OCI-LY3 (cell line): ENCODE results near the gene ADRA2B.
A peak's percentile ranks its signal among the peaks of the same experiment; 100 is the strongest.

ENCODE experiments used
- H2AFZ ChIP-seq: fragments of 200-600, 300-600 bp; shearing (Covaris generic); 2 replicates; pipeline ENCODE4 v1.6.0; 2014; ENCODE audit warnings: antibody characterized with exemption, low read depth, low read length
- H3K27ac ChIP-seq: fragments of 200-600, 300-600 bp; sonication (generic); 2 replicates; pipeline ENCODE4 v1.5.1; 2014; ENCODE audit warnings: mild to moderate bottlenecking, low read length, moderate library complexity, mixed read lengths
- H3K27me3 ChIP-seq: fragments of 200-600, 300-600 bp; sonication (generic); 2 replicates; pipeline ENCODE4 v1.6.1; 2014; ENCODE audit warnings: low read depth, low read length, mixed read lengths
- H3K36me3 ChIP-seq: fragments of 200-600, 300-600 bp; sonication (generic); replicated peaks from 2 replicates; pipeline ENCODE3; 2014; ENCODE audit warnings: low read depth, low read length, mixed read lengths
- H3K4me1 ChIP-seq: fragments of 300-600, 200-600 bp; sonication (generic); 2 replicates; pipeline ENCODE4 v1.6.1; 2014; ENCODE audit warnings: low read length, mixed read lengths
- H3K4me2 ChIP-seq: fragments of 200-600, 300-600 bp; sonication (generic); 2 replicates; pipeline ENCODE4 v1.6.1; 2014; ENCODE audit warnings: low read length, mixed read lengths
- H3K4me3 ChIP-seq: fragments of 300-600, 200-600 bp; sonication (generic); 2 replicates; pipeline ENCODE4 v1.5.1; 2014; ENCODE audit warnings: antibody characterized with exemption, mild to moderate bottlenecking, low read length, moderate library complexity
- H3K79me2 ChIP-seq: fragments of 300-600, 200-600 bp; shearing (Covaris generic); 2 replicates; pipeline ENCODE4 v1.6.1; 2014; ENCODE audit warnings: mild to moderate bottlenecking, low read length, mixed read lengths
- H3K9ac ChIP-seq: fragments of 300-600, 200-600 bp; shearing (Covaris generic); 2 replicates; pipeline ENCODE4 v1.6.0; 2014; ENCODE audit warnings: mild to moderate bottlenecking, low read length, moderate library complexity
- H3K9me3 ChIP-seq: fragments of 200-600, 300-600 bp; shearing (Covaris generic); 2 replicates; pipeline ENCODE4 v1.6.1; 2014; ENCODE audit warnings: low read length, mixed read lengths; ENCODE audit not compliant: insufficient read depth
- H4K20me1 ChIP-seq: fragments of 200-600, 300-600 bp; sonication (generic); 2 replicates; pipeline ENCODE4 v1.6.1; 2016; ENCODE audit warnings: low read length, mixed read lengths; ENCODE audit not compliant: insufficient read depth
- CTCF ChIP-seq: fragments of 200-600, 300-600 bp; sonication (generic); IDR thresholded peaks from 2 replicates; pipeline ENCODE4 v1.5.1; 2014; ENCODE audit warnings: antibody characterized with exemption, low read length, low read depth
- EZH2phosphoT487 ChIP-seq: fragments of 200-600 bp; shearing (Covaris generic); IDR thresholded peaks from 2 replicates; pipeline ENCODE4 v1.6.1; 2018; ENCODE audit warnings: antibody characterized with exemption, mixed run types, low read depth

Gene ADRA2B

DNA sequence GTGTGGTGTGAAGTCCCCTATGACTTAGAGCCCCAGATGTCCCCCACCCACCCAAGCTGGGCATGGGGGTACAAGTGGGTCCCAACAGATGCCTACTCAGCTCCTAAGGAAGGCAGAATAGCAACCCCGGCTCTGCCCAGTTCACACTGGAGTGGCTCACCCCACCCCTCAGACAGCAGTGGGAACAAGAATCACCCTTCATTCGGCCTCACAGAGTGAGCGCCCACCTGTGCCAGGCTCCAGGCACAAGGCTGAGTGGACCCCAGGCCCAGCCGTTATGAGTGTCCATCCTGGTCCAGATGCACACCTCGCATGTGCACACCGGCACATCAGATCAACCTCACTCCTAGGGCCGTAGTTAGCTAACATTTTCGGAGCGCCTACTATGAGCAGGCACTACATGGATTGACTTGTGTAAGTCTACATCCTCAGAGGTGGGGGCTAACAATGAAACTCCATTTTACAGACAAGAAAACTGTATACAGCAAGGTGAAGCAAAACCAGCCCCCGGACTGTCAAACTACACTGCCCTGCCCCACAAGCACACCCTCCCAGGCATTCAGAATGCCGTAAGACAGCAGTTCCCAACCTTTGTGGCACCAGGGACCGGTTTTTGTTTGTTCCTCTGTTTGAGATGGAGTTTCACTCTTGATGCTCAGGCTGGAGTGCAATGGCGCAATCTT lies 24.7 kb upstream of the ADRA2B start:
- Histone ChIP-seq H3K4me1 (peaks cover 36% of the 10 kb centered on the region), H3K4me3 (no peak overlapping the region), H4K20me1 (peaks cover 40% of the 10 kb centered on the region), H3K27ac (no peak overlapping the region), H3K9ac (no peak overlapping the region), H3K79me2 (peaks cover 34% of the 10 kb centered on the region), H3K36me3 (peaks cover 38% of the 10 kb centered on the region), H2AFZ (no peak overlapping the region), H3K27me3 (no peaks in the 10 kb centered on the region), H3K9me3 (no peaks in the 10 kb centered on the region), H3K4me2 (no peak overlapping the region)
- TF ChIP-seq CTCF (no peak), EZH2phosphoT487 (no peak)

DNA sequence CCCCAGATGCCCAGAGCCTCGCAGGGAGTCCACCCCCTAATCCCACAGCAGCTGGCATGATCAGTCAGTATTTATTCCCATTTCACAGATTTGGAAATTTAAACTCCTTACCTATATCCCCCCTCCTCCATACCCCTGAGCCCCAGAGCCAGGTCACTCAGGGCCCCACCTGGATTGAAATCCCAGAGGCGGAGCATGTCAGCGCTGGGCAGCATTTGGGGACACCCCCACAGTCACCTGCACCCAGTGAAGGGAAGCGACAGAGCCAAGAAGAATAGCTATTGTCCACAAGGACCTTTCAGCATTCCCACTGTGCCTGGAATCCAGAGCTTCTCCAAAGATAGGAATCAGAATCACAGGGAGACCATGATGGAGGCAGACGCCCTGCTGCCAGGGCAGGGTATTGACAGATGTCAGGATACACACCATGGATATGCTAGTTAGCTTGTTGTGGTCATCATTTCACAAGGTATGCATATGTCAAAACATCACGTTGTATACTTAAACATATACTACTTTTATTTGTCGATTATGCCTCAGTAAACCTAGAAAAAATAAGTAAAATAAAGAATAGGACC lies 22.9 kb upstream of the ADRA2B start:
- Histone ChIP-seq H3K36me3 (peaks cover 33% of the 10 kb centered on the region), H3K9me3 (no peaks in the 10 kb centered on the region), H3K9ac (peak overlapping the region; percentile 29; the same call in 1 of the 2 replicates), H3K4me2 (peak overlapping the region; percentile 68), H3K4me3 (peak overlapping the region; percentile 39; the same call in 1 of the 2 replicates), H3K27me3 (no peaks in the 10 kb centered on the region), H3K4me1 (peaks cover 31% of the 10 kb centered on the region), H2AFZ (no peak overlapping the region), H4K20me1 (peaks cover 36% of the 10 kb centered on the region), H3K79me2 (peaks cover 23% of the 10 kb centered on the region), H3K27ac (peak overlapping the region; percentile 42)
- no peak for TF ChIP-seq EZH2phosphoT487
- TF ChIP-seq CTCF: no peak

GRCh38 chr2:96138179-96139145 lies 22.1 kb upstream of the ADRA2B start, which contains the start of gene ASTL:
Gene ASTL (minus strand): TSS chr2:96138502. CDS start chr2:96138436, 66 bp downstream.
- peak; percentile 85 for TF ChIP-seq CTCF
- no peak for TF ChIP-seq EZH2phosphoT487
- Histone ChIP-seq H3K79me2 (peaks cover 15% of the 10 kb centered on the region), H3K9ac (peak within 1 kb of the TSS; percentile 29; the same call in 1 of the 2 replicates), H3K9me3 (no peaks in the 10 kb centered on the region), H3K27ac (peak within 1 kb of the TSS; percentile 42), H4K20me1 (peaks cover 28% of the 10 kb centered on the region), H3K4me1 (peaks cover 28% of the 10 kb centered on the region), H3K36me3 (peaks cover 25% of the 10 kb centered on the region), H3K4me3 (peak within 1 kb of the TSS; percentile 39; the same call in 1 of the 2 replicates), H3K4me2 (peak within 1 kb of the TSS; percentile 68), H2AFZ (no peak within 1 kb of the TSS), H3K27me3 (no peaks in the 10 kb centered on the region)
